GM19238 (cell line): ENCODE measurements around the gene PSMA5.
"Not testable (repeated sequence)": the region's sequence is repeated elsewhere in the genome, so short reads cannot be mapped to it uniquely, and the experiment has no call there.

Source experiments
- DNase-seq: peaks from one replicate; pipeline ENCODE4 v3.0.0; 2011; ENCODE audit warnings: low spot score; ENCODE audit not compliant: insufficient read length

Gene PSMA5

GRCh38 chr1:109426281-109427170 is at the start of gene PSMA5:
PSMA5 (minus strand) TSS chr1:109426448; CDS start chr1:109426330, 118 bp downstream.
- peak; percentile 85 for DNase-seq

- no peak for DNase-seq
Observed at GRCh38 chr1:109475261-109475660, 49.0 kb upstream of the PSMA5 start.

- DNase-seq, result no peak
Observed at GRCh38 chr1:109474697-109475096, 48.4 kb upstream of the PSMA5 start.

- DNase-seq, result not testable (repeated sequence)
Observed at GRCh38 chr1:109473284-109474057, 47.2 kb upstream of the PSMA5 start.

GRCh38 chr1:109472779-109473178 is 46.5 kb upstream of the PSMA5 start:
- DNase-seq, result no peak

- DNase-seq, result no peak
Observed at GRCh38 chr1:109470245-109470644, 44.0 kb upstream of the PSMA5 start.

- DNase-seq, result no peak
Observed at GRCh38 chr1:109468903-109469302, 42.7 kb upstream of the PSMA5 start.

- no peak for DNase-seq
Observed at GRCh38 chr1:109468061-109468460, 41.8 kb upstream of the PSMA5 start.

GRCh38 chr1:109467301-109467777 is 41.1 kb upstream of the PSMA5 start:
- no peak for DNase-seq

GRCh38 chr1:109466452-109467300 is 40.4 kb upstream of the PSMA5 start, which contains the start of gene SYPL2:
SYPL2 (plus strand) TSS chr1:109466546; CDS start chr1:109466844, 298 bp downstream.
- no peak for DNase-seq

GRCh38 chr1:109466125-109466451 is 39.8 kb upstream of the PSMA5 start:
- DNase-seq, result no peak

- DNase-seq, result no peak
Observed at GRCh38 chr1:109457819-109458218, 31.6 kb upstream of the PSMA5 start.

GRCh38 chr1:109454497-109455133 is 28.4 kb upstream of the PSMA5 start:
- DNase-seq, result no peak

- DNase-seq, result no peak
Observed at GRCh38 chr1:109447524-109447923, 21.3 kb upstream of the PSMA5 start.

- DNase-seq, result not testable (repeated sequence)
Observed at GRCh38 chr1:109445949-109446695, 19.9 kb upstream of the PSMA5 start.

GRCh38 chr1:109444346-109444745 is 18.1 kb upstream of the PSMA5 start:
- DNase-seq, result no peak

- DNase-seq, result no peak
Observed at GRCh38 chr1:109443476-109443875, 17.2 kb upstream of the PSMA5 start.

- DNase-seq, result no peak
Observed at GRCh38 chr1:109441069-109441468, 14.8 kb upstream of the PSMA5 start.

- no peak for DNase-seq
Observed at GRCh38 chr1:109438798-109439297, 12.6 kb upstream of the PSMA5 start.

GRCh38 chr1:109434484-109434883 is 8.2 kb upstream of the PSMA5 start:
- DNase-seq, result no peak
